HepG2 (cell line): ENCODE measurements around the gene ANKRD1. TPM values are rescaled to one million over a fixed set of nuclear protein-coding genes. Genes with fewer than 3 reads are reported as not detected.
A peak's percentile ranks its signal among the peaks of the same experiment; 100 is the strongest.

ENCODE experiments used
- ATAC-seq: fragments of 200-7000 bp; cut with Tn5 transposase; 3 replicates; pipeline ENCODE4 v1.9.1; 2020; ENCODE audit warnings: mild to moderate bottlenecking, moderate library complexity
- BruUV-seq: library from RNA; stranded (reverse); fragments of 400-500 nt; replicated peaks from 2 replicates; lab custom pipeline; 2021; lab: Mats Ljungman, UMichigan
- CTCF ChIA-PET: fragments of 300-600 bp; formaldehyde crosslinking; extraction: SDS; loops from one replicate; lab custom pipeline; 2021; ENCODE audit warnings: low total read pairs, inconsistent platforms, low intra/inter-chr PET ratio; lab: Yijun Ruan, JAX
- POLR2A ChIA-PET: fragments of 350-600 bp; sonication (Branson Sonifier 250); formaldehyde crosslinking; loops from one replicate; lab custom pipeline; 2020; ENCODE audit warnings: antibody characterized with exemption, inconsistent platforms; lab: Yijun Ruan, JAX
- DNase-seq: peaks from one replicate; pipeline ENCODE4 v3.0.0-alpha.2; 2015; ENCODE audit warnings: low spot score
- FAIRE-seq: peaks from 3 replicates; lab custom pipeline; 2011; peaks lifted over from hg19 to GRCh38; lab: Jason Lieb, UNC
- H2AFZ ChIP-seq: one replicate; pipeline ENCODE4 v1.6.1; 2011; ENCODE audit warnings: low read length, inconsistent platforms
- H3K27ac ChIP-seq: fragments of 300-600 bp; 3 replicates; pipeline ENCODE4 v1.8.0; 2011; ENCODE audit warnings: mixed run types, mild to moderate bottlenecking, mixed read lengths, low read length, inconsistent platforms; ENCODE audit not compliant: insufficient read depth; ENCODE audit errors: extremely low read length
- H3K27me3 ChIP-seq, 2 experiments: fragments of 200-600 bp in 1 of 2; 2 replicates in 1 of 2; 3 replicates in 1 of 2; pipeline versions ENCODE4 v1.6.0 to v1.8.0; 2011; ENCODE audit warnings: low read length in 2 of 2, mild to moderate bottlenecking in 2 of 2, moderate library complexity in 2 of 2, inconsistent platforms in 1 of 2; ENCODE audit not compliant: insufficient read depth in 2 of 2, control insufficient read depth in 1 of 2
- H3K36me3 ChIP-seq, 2 experiments: fragments of 200-600 bp in 1 of 2; replicated peaks in 1 of 2; 2 replicates in 1 of 2; 3 replicates in 1 of 2; pipeline versions ENCODE4 v1.5.1 to v1.8.0; 2011; ENCODE audit warnings: low read length in 2 of 2, inconsistent platforms in 1 of 2; ENCODE audit not compliant: insufficient read depth in 2 of 2, control insufficient read depth in 1 of 2
- H3K4me1 ChIP-seq: 2 replicates; pipeline ENCODE4 v1.5.1; 2012; ENCODE audit warnings: low read length, inconsistent platforms; ENCODE audit not compliant: insufficient read depth
- H3K4me2 ChIP-seq: 2 replicates; pipeline ENCODE4 v1.6.0; 2011; ENCODE audit warnings: low read depth, low read length, inconsistent platforms
- H3K4me3 ChIP-seq, 3 experiments: fragments of 200-600 bp in 1 of 3; sonication (generic), shearing (Covaris generic) in 1 of 3; replicated peaks in 1 of 3; 2 replicates each; pipeline ENCODE4 v1.5.1; 2011 to 2016; ENCODE audit warnings: low read length in 3 of 3, inconsistent platforms in 2 of 3, low read depth in 2 of 3, mild to moderate bottlenecking in 2 of 3, control low read depth in 1 of 3, mixed read lengths in 1 of 3; ENCODE audit not compliant: insufficient read depth in 1 of 3
- H3K79me2 ChIP-seq: one replicate; pipeline ENCODE4 v1.6.1; 2011; ENCODE audit warnings: low read length, inconsistent platforms; ENCODE audit not compliant: insufficient read depth
- H3K9ac ChIP-seq: 2 replicates; pipeline ENCODE4 v1.6.0; 2011; ENCODE audit warnings: mild to moderate bottlenecking, low read depth, low read length, inconsistent platforms; ENCODE audit not compliant: insufficient read depth
- H3K9me3 ChIP-seq: 2 replicates; pipeline ENCODE4 v1.5.1; 2012; ENCODE audit warnings: mild to moderate bottlenecking, low read length
- H4K20me1 ChIP-seq: 2 replicates; pipeline ENCODE4 v1.6.0; 2011; ENCODE audit warnings: inconsistent platforms, mild to moderate bottlenecking, low read length, moderate library complexity; ENCODE audit not compliant: insufficient read depth
- ATF1 ChIP-seq: IDR thresholded peaks from 2 replicates; pipeline ENCODE4 v1.6.1; 2016; ENCODE audit warnings: mild to moderate bottlenecking, control low read depth
- FOXJ3 ChIP-seq: sonication (generic); formaldehyde crosslinking; IDR thresholded peaks from 2 replicates; pipeline ENCODE4 v1.4.0; 2020; ENCODE audit warnings: missing genetic modification reagents, mild to moderate bottlenecking, borderline replicate concordance
- MAFF ChIP-seq: IDR thresholded peaks from 2 replicates; pipeline ENCODE4 v1.6.1; 2011; ENCODE audit warnings: low read depth, low read length, improper control_type of control experiment
- MAFK ChIP-seq, 2 experiments: IDR thresholded peaks in 1 of 2; conservative IDR thresholded peaks in 1 of 2; 2 replicates each; pipeline ENCODE4 v1.6.1; 2011; ENCODE audit warnings: improper control_type of control experiment in 2 of 2, low read length in 2 of 2
- MED13 ChIP-seq: sonication (generic); formaldehyde crosslinking; IDR thresholded peaks from 2 replicates; pipeline ENCODE4 v1.5.0; 2020; ENCODE audit warnings: missing genetic modification reagents
- RELA ChIP-seq: sonication (generic); formaldehyde crosslinking; IDR thresholded peaks from 2 replicates; pipeline ENCODE4 v1.4.0; 2020; ENCODE audit warnings: missing genetic modification reagents
- RFX1 ChIP-seq: fragments of 450-650 bp; IDR thresholded peaks from 2 replicates; pipeline ENCODE4 v1.6.1; 2017
- RFX3 ChIP-seq: IDR thresholded peaks from 2 replicates; pipeline ENCODE4 v1.6.1; 2016; ENCODE audit warnings: missing biosample characterization, missing genetic modification reagents
- SP140L ChIP-seq: sonication (generic); formaldehyde crosslinking; IDR thresholded peaks from 2 replicates; pipeline ENCODE4 v1.4.0; 2020; ENCODE audit warnings: missing genetic modification reagents, borderline replicate concordance
- SRSF4 ChIP-seq: fragments of 200-400 bp; formaldehyde crosslinking; IDR thresholded peaks from one replicate; pipeline ENCODE4 v1.6.1; 2018; ENCODE audit warnings: mild to moderate bottlenecking, low read depth, low read length, moderate library complexity; ENCODE audit not compliant: poor library complexity, severe bottlenecking
- ZFP36 ChIP-seq: fragments of 150-350 bp; IDR thresholded peaks from 2 replicates; pipeline ENCODE4 v1.6.1; 2018; ENCODE audit warnings: borderline replicate concordance, low read length, low read depth; ENCODE audit not compliant: partially characterized antibody
- WGBS: methylation state at CpG from one replicate; pipeline ENCODE4 v1.1.6; 2017; ENCODE audit warnings: low lambda C conversion rate; 5-methylcytosine and 5-hydroxymethylcytosine counted together
- in situ Hi-C: cut with HindIII; loops from 2 replicates; pipeline ENCODE4 v1.10.0; 2017; ENCODE audit warnings: low pct_unique_long_range_greater_than_20kb; ENCODE audit not compliant: extremely low pct_ligation_motif_present
- intact Hi-C: fragments of 100-400 bp; cut with micrococcal nuclease; formaldehyde crosslinking; loops from one replicate; pipeline ENCODE4 v1.10.0; 2022; ENCODE audit not compliant: unreplicated experiment
- polyA plus RNA-seq, 8 experiments: library from polyadenylated mRNA; depleted of rRNA in 3 of 8; stranded (reverse) in 7 of 8; unstranded in 1 of 8; fragments of >200 nt; fragmentation: Illumina TruSeq in 4 of 8; extraction: Trizol in 4 of 8; gene quantifications; 2 replicates each; pipeline versions ENCODE4 v1.2.1 to v1.2.3, GENCODE V29; 2011 to 2016; ENCODE audit warnings: low read depth in 4 of 8, missing spikeins in 1 of 8, mixed read lengths in 1 of 8; ENCODE audit not compliant: insufficient read depth in 1 of 8
- total RNA-seq, 5 experiments: library from RNA; depleted of rRNA; stranded (reverse); fragments of >200 nt; fragmentation: Illumina TruSeq; extraction: Trizol; gene quantifications; 2 replicates each; pipeline ENCODE4 v1.2.3, GENCODE V29; 2016; ENCODE audit warnings: low read depth in 1 of 5
- TF ChIP-seq, protein P1 (sequence below): sonication (generic); formaldehyde crosslinking; IDR thresholded peaks from 2 replicates; pipeline ENCODE4 v1.4.0; 2020; ENCODE audit warnings: mild to moderate bottlenecking, missing genetic modification reagents

ANKRD1 gene
- total and polyA plus RNA-seq, 2 of the 13 experiments (the other 11 are each of a cell fraction or from before 2014, with no cell fraction given): 19.4 to 41.8 TPM

DNA sequence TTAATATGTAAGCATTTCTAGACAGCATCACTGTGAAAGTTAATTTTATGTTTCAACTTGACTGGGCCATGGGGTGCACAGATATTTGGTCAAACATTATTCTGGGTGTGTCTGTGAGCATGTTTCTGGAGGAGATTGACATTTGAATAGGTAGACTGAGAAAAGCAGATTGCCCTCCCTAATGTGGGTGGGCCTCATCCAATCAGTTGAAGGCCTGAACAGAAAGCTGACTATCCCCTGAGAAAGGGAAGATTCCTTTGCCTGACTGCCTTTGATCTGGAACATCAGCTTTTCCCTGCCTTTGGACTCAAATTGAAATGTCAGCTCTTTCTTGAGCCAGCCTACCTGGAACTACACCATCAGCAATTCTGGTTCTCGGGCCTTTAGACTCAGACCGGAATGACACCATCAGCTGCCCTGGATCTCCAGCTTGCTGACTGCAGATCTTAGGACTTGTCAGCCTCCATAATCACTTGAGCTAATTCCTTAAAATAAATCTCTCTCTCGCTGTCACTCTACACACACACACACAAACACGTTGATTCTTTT, 54.8 kb downstream of the ANKRD1 start:
- H3K9ac ChIP-seq: no peak overlapping the region
- WGBS: 3% methylated on average over 4 of the region's 4 CpGs
- H3K4me2 ChIP-seq: no peak overlapping the region
- DNase-seq: no peak
- H3K27me3 ChIP-seq: peaks cover 0 to 7% of the 10 kb centered on the region in 2 experiments; a peak in 1 of 5 replicates
- in situ Hi-C loops (loop anchor here (5.0 to 10.0 kb wide), 2 partner anchors 114 to 1071 kb away; no protein-coding TSS in a partner anchor), intact Hi-C loops (no loop called here)
- H3K79me2 ChIP-seq: no peaks in the 10 kb centered on the region
- H2AFZ ChIP-seq: no peak overlapping the region
- POLR2A ChIA-PET: no interaction called here
- TF ChIP-seq SRSF4: no peak
- no peak for TF ChIP-seq MED13 (CRISPR knock-in tag)
- peak in 1 of 2 experiments; percentile 69; a peak in 2 of 4 replicates for TF ChIP-seq MAFK (conservative IDR thresholded peaks at IDR 0.05 in 1 of 2, IDR thresholded peaks at IDR 0.05 in 1 of 2; ENCODE audit: low read length in 2 of 2)
- TF ChIP-seq FOXJ3 (CRISPR knock-in tag): no peak
- TF ChIP-seq MAFF: peak; percentile 70
- no peak overlapping the region for H3K4me3 ChIP-seq
- FAIRE-seq: no peak
- no TSS peak for BruUV-seq
- no peaks in the 10 kb centered on the region for H4K20me1 ChIP-seq
- H3K4me1 ChIP-seq: peaks cover 8% of the 10 kb centered on the region
- ATAC-seq: no peak
- H3K27ac ChIP-seq: no peak overlapping the region
- CTCF ChIA-PET: no interaction called here
- peaks cover 13% of the 10 kb centered on the region for H3K9me3 ChIP-seq
- H3K36me3 ChIP-seq: no peaks in the 10 kb centered on the region

DNA sequence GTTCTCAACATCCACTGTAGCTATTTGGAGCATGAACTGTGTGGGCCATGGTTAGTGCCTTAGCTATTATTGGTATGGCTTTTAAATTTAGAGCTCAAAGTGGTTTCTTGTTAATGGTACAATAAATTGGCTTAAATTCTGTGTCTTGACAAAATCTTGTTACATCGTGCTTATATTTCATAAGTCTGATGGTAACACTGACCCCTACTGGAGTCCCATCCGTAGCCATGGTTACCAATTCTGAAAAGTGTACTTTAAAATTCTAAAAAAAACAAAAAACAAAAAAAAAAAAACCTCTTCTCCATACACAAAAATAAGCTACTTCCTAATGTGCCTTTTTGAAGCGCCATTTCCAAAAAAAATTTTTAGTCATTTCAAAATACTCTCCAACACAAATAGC, 55.5 kb downstream of the ANKRD1 start:
- peaks cover 1% of the 10 kb centered on the region; the same call in 1 of the 2 replicates for H3K4me1 ChIP-seq
- TF ChIP-seq ATF1 (no peak), RFX3 (CRISPR knock-in tag) (peak; percentile 63), SP140L (CRISPR knock-in tag) (no peak), RFX1 (peak; percentile 20; the same call in 1 of the 2 replicates), RELA (CRISPR knock-in tag) (no peak), ZFP36 (no peak)
- TF ChIP-seq, protein P1, sequence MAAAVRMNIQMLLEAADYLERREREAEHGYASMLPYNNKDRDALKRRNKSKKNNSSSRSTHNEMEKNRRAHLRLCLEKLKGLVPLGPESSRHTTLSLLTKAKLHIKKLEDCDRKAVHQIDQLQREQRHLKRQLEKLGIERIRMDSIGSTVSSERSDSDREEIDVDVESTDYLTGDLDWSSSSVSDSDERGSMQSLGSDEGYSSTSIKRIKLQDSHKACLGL (CRISPR knock-in tag): no peak
- TF ChIP-seq, all 625 proteins: peak for 2
- 3% methylated on average over 3 of the region's 3 CpGs for WGBS
- Histone ChIP-seq H3K36me3 (no peaks in the 10 kb centered on the region), H3K79me2 (no peaks in the 10 kb centered on the region), H3K9ac (no peak overlapping the region), H3K27me3 (peaks cover 0 to 7% of the 10 kb centered on the region in 2 experiments; a peak in 1 of 5 replicates), H3K4me3 (no peak overlapping the region), H3K27ac (no peak overlapping the region), H3K9me3 (peaks cover 13% of the 10 kb centered on the region), H3K4me2 (no peak overlapping the region), H2AFZ (no peak overlapping the region), H4K20me1 (no peaks in the 10 kb centered on the region)
- no TSS peak for BruUV-seq
- intact Hi-C loops (no loop called here), in situ Hi-C loops (loop anchor here (5.0 to 10.0 kb wide), 2 partner anchors 113 to 1071 kb away; no protein-coding TSS in a partner anchor)
- DNase-seq (no peak), ATAC-seq (no peak), FAIRE-seq (no peak)
- ChIA-PET CTCF (no interaction called here), POLR2A (no interaction called here)
